GM12878 (cell line): Measurements from ENCODE around the gene MCM9. TPM values are rescaled to one million over a fixed set of nuclear protein-coding genes. Genes with fewer than 3 reads are reported as not detected.

ENCODE experiments used
- ATAC-seq: fragments of 200-7000 bp; cut with Tn5 transposase; 3 replicates; pipeline ENCODE4 v1.9.1; 2020; ENCODE audit warnings: mild to moderate bottlenecking, moderate library complexity
- BruUV-seq: library from RNA; stranded (reverse); fragments of 400-500 nt; replicated peaks from 2 replicates; lab custom pipeline; 2021; lab: Mats Ljungman, UMichigan
- CTCF ChIA-PET: fragments of 300-600 bp; sonication (Branson Sonifier 250); formaldehyde crosslinking; extraction: SDS; loops from one replicate; lab custom pipeline; 2021; ENCODE audit warnings: inconsistent platforms; lab: Yijun Ruan, JAX
- POLR2A ChIA-PET: fragments of 350-600 bp; formaldehyde crosslinking; extraction: SDS; loops from one replicate; lab custom pipeline; 2021; ENCODE audit warnings: inconsistent platforms; lab: Charles Lee
- RAD21 ChIA-PET: fragments of 300-600 bp; sonication (Branson Sonifier 250); formaldehyde crosslinking; loops from one replicate; lab custom pipeline; 2023; ENCODE audit warnings: antibody characterized with exemption; ENCODE audit not compliant: unreplicated experiment; lab: Charles Lee
- SMC1A ChIA-PET: fragments of 300-600 bp; sonication (Branson Sonifier 250); formaldehyde crosslinking; loops from one replicate; lab custom pipeline; 2023; ENCODE audit not compliant: unreplicated experiment, uncharacterized antibody; lab: Charles Lee
- DNase-seq: peaks from one replicate; pipeline ENCODE4 v3.0.0-alpha.2; 2011; ENCODE audit warnings: low read depth, low spot score
- FAIRE-seq: peaks from 3 replicates; lab custom pipeline; 2011; peaks lifted over from hg19 to GRCh38; lab: Jason Lieb, UNC
- H2AFZ ChIP-seq: 2 replicates; pipeline ENCODE4 v1.6.0; 2011; ENCODE audit warnings: low read depth, low read length, control low read depth; ENCODE audit not compliant: control insufficient read depth
- H3K27ac ChIP-seq: 2 replicates; pipeline ENCODE4 v1.5.1; 2011; ENCODE audit warnings: control low read depth; ENCODE audit not compliant: control insufficient read depth, insufficient read depth
- H3K27me3 ChIP-seq, 2 experiments: replicated peaks in 1 of 2; 2 replicates each; pipeline versions ENCODE4 v1.6.0 to v1.6.1; 2011; ENCODE audit warnings: low read length in 1 of 2; ENCODE audit not compliant: control insufficient read depth in 2 of 2, insufficient read depth in 2 of 2
- H3K36me3 ChIP-seq, 2 experiments: 2 replicates each; pipeline ENCODE4 v1.5.1; 2011; ENCODE audit warnings: low read length in 1 of 2; ENCODE audit not compliant: control insufficient read depth in 2 of 2, insufficient read depth in 2 of 2
- H3K4me1 ChIP-seq: 2 replicates; pipeline ENCODE4 v1.6.1; 2011; ENCODE audit warnings: mild to moderate bottlenecking, low read length, moderate library complexity, mixed read lengths; ENCODE audit not compliant: control insufficient read depth, insufficient read depth
- H3K4me2 ChIP-seq: 2 replicates; pipeline ENCODE4 v1.6.0; 2011; ENCODE audit warnings: control low read depth; ENCODE audit not compliant: control insufficient read depth, insufficient read depth
- H3K4me3 ChIP-seq: fragments of 200-600 bp; sonication (generic); 2 replicates; pipeline ENCODE4 v1.5.1; 2016
- H3K79me2 ChIP-seq: 2 replicates; pipeline ENCODE4 v1.6.0; 2011; ENCODE audit warnings: low read length; ENCODE audit not compliant: control insufficient read depth, insufficient read depth
- H3K9ac ChIP-seq: 2 replicates; pipeline ENCODE4 v1.8.0; 2011; ENCODE audit warnings: low read length, control low read depth, mixed read lengths; ENCODE audit not compliant: control insufficient read depth, insufficient read depth
- H3K9me3 ChIP-seq: replicated peaks from 3 replicates; pipeline ENCODE4 v1.5.1; 2011; ENCODE audit warnings: mild to moderate bottlenecking, low read length; ENCODE audit not compliant: control insufficient read depth, insufficient read depth
- H4K20me1 ChIP-seq: 2 replicates; pipeline ENCODE4 v1.6.0; 2011; ENCODE audit not compliant: control insufficient read depth, insufficient read depth
- BMI1 ChIP-seq: fragments of 450-650 bp; IDR thresholded peaks from 2 replicates; pipeline ENCODE4 v1.6.1; 2016; ENCODE audit warnings: mild to moderate bottlenecking, moderate library complexity, borderline replicate concordance
- BRCA1 ChIP-seq: IDR thresholded peaks from 2 replicates; pipeline ENCODE4 v1.6.1; 2011; ENCODE audit warnings: low read depth, low read length, improper control_type of control experiment
- CEBPB ChIP-seq, 2 experiments: fragments of 150-350 bp in 1 of 2; IDR thresholded peaks; 2 replicates each; pipeline ENCODE4 v1.6.1; 2012 to 2014; ENCODE audit warnings: low read depth in 2 of 2, low read length in 2 of 2, borderline replicate concordance in 1 of 2, inconsistent platforms in 1 of 2
- EZH2 ChIP-seq: IDR thresholded peaks from 2 replicates; pipeline ENCODE4 v1.6.1; 2012; ENCODE audit warnings: low read depth, mild to moderate bottlenecking, control low read depth, inconsistent platforms, low read length, borderline replicate concordance; ENCODE audit not compliant: control insufficient read depth
- HDAC6 ChIP-seq: fragments of 200-600 bp; sonication (generic); IDR thresholded peaks from one replicate; pipeline ENCODE4 v1.8.0; 2017; ENCODE audit warnings: antibody characterized with exemption; ENCODE audit not compliant: unreplicated experiment
- NR2F1 ChIP-seq: fragments of 450-650 bp; conservative IDR thresholded peaks from 2 replicates; pipeline ENCODE4 v1.6.1; 2017; ENCODE audit warnings: mild to moderate bottlenecking
- RB1 ChIP-seq: fragments of 450-650 bp; formaldehyde crosslinking; IDR thresholded peaks from 2 replicates; pipeline ENCODE4 v1.6.1; 2017; ENCODE audit warnings: mild to moderate bottlenecking, borderline replicate concordance
- SIX5 ChIP-seq: IDR thresholded peaks from 2 replicates; pipeline ENCODE4 v1.6.1; 2011; ENCODE audit warnings: mild to moderate bottlenecking, low read depth, low read length, moderate library complexity; ENCODE audit not compliant: severe bottlenecking
- SMARCA5 ChIP-seq: fragments of 450-650 bp; IDR thresholded peaks from 2 replicates; pipeline ENCODE4 v1.6.1; 2017; ENCODE audit warnings: mild to moderate bottlenecking
- SRF ChIP-seq, 2 experiments: IDR thresholded peaks; 2 replicates each; pipeline ENCODE4 v1.6.1; 2011; ENCODE audit warnings: low read depth in 2 of 2, low read length in 2 of 2, mild to moderate bottlenecking in 1 of 2, moderate library complexity in 1 of 2
- TCF12 ChIP-seq: IDR thresholded peaks from 2 replicates; pipeline ENCODE4 v1.6.1; 2011; ENCODE audit warnings: low read depth, mild to moderate bottlenecking, low read length
- ZNF217 ChIP-seq: fragments of 450-650 bp; IDR thresholded peaks from 2 replicates; pipeline ENCODE4 v1.6.1; 2017; ENCODE audit warnings: antibody characterized with exemption, mild to moderate bottlenecking
- WGBS: methylation state at CpG from one replicate; pipeline ENCODE4 v1.1.6; 2016; ENCODE audit warnings: low lambda C conversion rate; ENCODE audit not compliant: insufficient replicate concordance, insufficient coverage; ENCODE audit errors: missing lambda C conversion rate; 5-methylcytosine and 5-hydroxymethylcytosine counted together
- in situ Hi-C: fragments of 300-500 bp; cut with MboI; formaldehyde crosslinking; loops from 9 replicates; pipeline ENCODE4 v1.14.3; 2018; ENCODE audit warnings: mixed read lengths
- intact Hi-C: fragments of 100-400 bp; cut with micrococcal nuclease; formaldehyde crosslinking; loops from one replicate; pipeline ENCODE4 v1.14.2; 2022; ENCODE audit not compliant: unreplicated experiment
- polyA plus RNA-seq, 11 experiments: library from polyadenylated mRNA; depleted of rRNA in 4 of 11; unstranded in 6 of 11; stranded (reverse) in 5 of 11; fragments of >200 nt; fragmentation: Nextera tagmentation in 4 of 11; fragmentation: Illumina TruSeq in 1 of 11; extraction: Ambion mirVana in 4 of 11; extraction: Trizol in 1 of 11; gene quantifications; 1 replicate in 1 of 11; 2 replicates in 10 of 11; pipeline versions ENCODE4 v1.2.1 to v1.2.3, GENCODE V29; 2011 to 2016; ENCODE audit warnings: inconsistent platforms in 2 of 11, missing spikeins in 2 of 11, low read depth in 1 of 11
- total RNA-seq, 4 experiments: library from RNA; depleted of rRNA in 3 of 4; stranded (reverse); fragments of >200 nt in 3 of 4; fragmentation: Illumina TruSeq in 1 of 4; extraction: Trizol in 1 of 4; gene quantifications; 2 replicates each; pipeline versions ENCODE4 v1.2.1 to v1.2.3, GENCODE V29; 2013 to 2021
- TF ChIP-seq, protein P1 (sequence below): IDR thresholded peaks from 2 replicates; pipeline ENCODE4 v1.6.1; 2011; ENCODE audit warnings: mild to moderate bottlenecking, low read depth, low read length, moderate library complexity; ENCODE audit not compliant: insufficient replicate concordance
- TF ChIP-seq, protein P2 (sequence below): IDR thresholded peaks from 2 replicates; pipeline ENCODE4 v1.6.1; 2011; ENCODE audit warnings: borderline replicate concordance, low read depth, mild to moderate bottlenecking, moderate library complexity, mixed read lengths, low read length; ENCODE audit not compliant: insufficient read depth; ENCODE audit errors: extremely low read length
- TF ChIP-seq, protein P3 (sequence below): IDR thresholded peaks from 2 replicates; pipeline ENCODE4 v1.6.1; 2012; ENCODE audit warnings: low read depth, low read length, improper control_type of control experiment

The MCM9 gene
- total and polyA plus RNA-seq, 10 of the 15 experiments (the other 5 are each of a cell fraction or from before 2014, with no cell fraction given), result 3.4 to 18.5 (median 9.7) TPM

DNA sequence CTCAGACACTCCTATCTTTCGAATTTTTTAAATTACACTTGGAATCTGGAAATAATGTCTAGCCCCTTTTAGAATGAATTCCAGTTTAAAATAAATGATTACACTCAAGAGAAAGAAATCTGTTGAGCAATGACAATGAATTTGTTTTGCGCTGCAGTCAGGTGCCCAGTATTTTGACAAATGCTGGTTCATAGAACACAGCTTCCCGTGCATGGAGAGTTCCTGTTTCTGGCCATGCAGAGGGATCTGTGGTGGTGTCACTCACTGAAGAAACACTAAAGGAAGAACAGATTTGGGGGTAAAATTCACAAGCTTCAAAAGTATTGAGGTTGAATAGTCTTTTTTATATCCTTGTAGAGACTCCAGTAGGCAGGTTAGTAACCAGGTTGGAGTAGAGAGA is 170.2 kb downstream of the MCM9 start:
- intact Hi-C loops, result no loop called here
- SMC1A ChIA-PET, result no interaction called here
- Histone ChIP-seq H3K9me3 (no peaks in the 10 kb centered on the region), H3K79me2 (no peaks in the 10 kb centered on the region), H3K27ac (no peak overlapping the region), H3K9ac (no peak overlapping the region), H3K27me3 (no peaks in the 10 kb centered on the region; a peak in 1 of 4 replicates), H4K20me1 (no peaks in the 10 kb centered on the region), H3K4me3 (no peak overlapping the region), H3K4me1 (no peaks in the 10 kb centered on the region), H3K4me2 (no peak overlapping the region), H2AFZ (no peak overlapping the region), H3K36me3 (no peaks in the 10 kb centered on the region)
- ATAC-seq (no peak), DNase-seq (no peak), FAIRE-seq (no peak)
- POLR2A ChIA-PET, result no interaction called here
- CTCF ChIA-PET, result no interaction called here
- 46% methylated on average over 3 of the region's 3 CpGs for WGBS
- no TSS peak for BruUV-seq
- TF ChIP-seq, protein P1, sequence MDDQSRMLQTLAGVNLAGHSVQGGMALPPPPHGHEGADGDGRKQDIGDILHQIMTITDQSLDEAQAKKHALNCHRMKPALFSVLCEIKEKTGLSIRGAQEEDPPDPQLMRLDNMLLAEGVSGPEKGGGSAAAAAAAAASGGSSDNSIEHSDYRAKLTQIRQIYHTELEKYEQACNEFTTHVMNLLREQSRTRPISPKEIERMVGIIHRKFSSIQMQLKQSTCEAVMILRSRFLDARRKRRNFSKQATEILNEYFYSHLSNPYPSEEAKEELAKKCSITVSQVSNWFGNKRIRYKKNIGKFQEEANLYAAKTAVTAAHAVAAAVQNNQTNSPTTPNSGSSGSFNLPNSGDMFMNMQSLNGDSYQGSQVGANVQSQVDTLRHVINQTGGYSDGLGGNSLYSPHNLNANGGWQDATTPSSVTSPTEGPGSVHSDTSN, result no peak
- TF ChIP-seq SIX5 (no peak), BRCA1 (no peak), CEBPB (IDR thresholded peaks at IDR 0.05; ENCODE audit: borderline replicate concordance in 1 of 2, low read depth in 2 of 2, low read length in 2 of 2) (no peak), SMARCA5 (no peak), SRF (IDR thresholded peaks at IDR 0.05; ENCODE audit: low read depth in 2 of 2, low read length in 2 of 2) (no peak), EZH2 (no peak), HDAC6 (no peak), NR2F1 (no peak), TCF12 (no peak), ZNF217 (no peak), RB1 (no peak), BMI1 (no peak)
- TF ChIP-seq, protein P2, sequence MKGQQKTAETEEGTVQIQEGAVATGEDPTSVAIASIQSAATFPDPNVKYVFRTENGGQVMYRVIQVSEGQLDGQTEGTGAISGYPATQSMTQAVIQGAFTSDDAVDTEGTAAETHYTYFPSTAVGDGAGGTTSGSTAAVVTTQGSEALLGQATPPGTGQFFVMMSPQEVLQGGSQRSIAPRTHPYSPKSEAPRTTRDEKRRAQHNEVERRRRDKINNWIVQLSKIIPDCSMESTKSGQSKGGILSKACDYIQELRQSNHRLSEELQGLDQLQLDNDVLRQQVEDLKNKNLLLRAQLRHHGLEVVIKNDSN, result no peak
- TF ChIP-seq, protein P3, sequence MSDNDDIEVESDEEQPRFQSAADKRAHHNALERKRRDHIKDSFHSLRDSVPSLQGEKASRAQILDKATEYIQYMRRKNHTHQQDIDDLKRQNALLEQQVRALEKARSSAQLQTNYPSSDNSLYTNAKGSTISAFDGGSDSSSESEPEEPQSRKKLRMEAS, result no peak
- in situ Hi-C loops, result no loop called here
- RAD21 ChIA-PET, result no interaction called here

Other genes starting within 250 kb of the MCM9 start
- 34.7 and 42.2 TPM in 2 replicates for gene ASF1A, start 41.0 kb downstream of the MCM9 start, total RNA-seq (2014; rRNA removed)
- gene ASF1A, start 41.0 kb downstream of the MCM9 start, total RNA-seq (2014; rRNA removed; fragmentation: Illumina TruSeq; extraction: Trizol), result 34.0 and 35.7 TPM in 2 replicates
- gene ASF1A, start 41.0 kb downstream of the MCM9 start, total RNA-seq (2021), result 37.2 and 41.1 TPM in 2 replicates
- gene ASF1A, start 41.0 kb downstream of the MCM9 start, polyA plus RNA-seq (2011; rRNA removed), result 25.8 and 39.0 TPM in 2 replicates
- 28.3 and 35.5 TPM in 2 replicates for gene ASF1A, start 41.0 kb downstream of the MCM9 start, polyA plus RNA-seq (2014; fragmentation: Illumina TruSeq; extraction: Trizol)
- 10 to 100 TPM; 25.3 to 26.0 TPM for gene ASF1A, start 41.0 kb downstream of the MCM9 start, polyA plus RNA-seq (2014; fragmentation: Nextera tagmentation; extraction: Ambion mirVana)
- gene ASF1A, start 41.0 kb downstream of the MCM9 start, polyA plus RNA-seq (2014; rRNA removed), result 21.4 and 23.7 TPM in 2 replicates
- gene ASF1A, start 41.0 kb downstream of the MCM9 start, polyA plus RNA-seq (2016; fragmentation: Nextera tagmentation; extraction: Ambion mirVana), result 100 to 1,000 TPM in 1 of 2 experiments, 10 to 100 TPM in 1; 92.8 to 103 TPM
- not detected in 2 replicates for gene FAM184A, start 143.5 kb upstream of the MCM9 start, total RNA-seq (2014; rRNA removed)
- 0.05 TPM in 1 of 2 replicates, not detected in the other for gene FAM184A, start 143.5 kb upstream of the MCM9 start, total RNA-seq (2014; rRNA removed; fragmentation: Illumina TruSeq; extraction: Trizol)
- gene FAM184A, start 143.5 kb upstream of the MCM9 start, total RNA-seq (2021), result 0.19 TPM in 1 of 2 replicates, not detected in the other
- gene FAM184A, start 143.5 kb upstream of the MCM9 start, polyA plus RNA-seq (2011; rRNA removed), result not detected in 2 replicates
- gene FAM184A, start 143.5 kb upstream of the MCM9 start, polyA plus RNA-seq (2014; fragmentation: Illumina TruSeq; extraction: Trizol), result not detected in 2 replicates
- gene FAM184A, start 143.5 kb upstream of the MCM9 start, polyA plus RNA-seq (2014; fragmentation: Nextera tagmentation; extraction: Ambion mirVana), result not detected
- gene FAM184A, start 143.5 kb upstream of the MCM9 start, polyA plus RNA-seq (2014; rRNA removed), result 0.15 TPM in 1 of 2 replicates, not detected in the other
- gene FAM184A, start 143.5 kb upstream of the MCM9 start, polyA plus RNA-seq (2016; fragmentation: Nextera tagmentation; extraction: Ambion mirVana), result under 1 TPM in 1 of 2 experiments, not detected in 1; 0.23 TPM